Right lung (tissue), 5 donors: ENCODE results near the gene WAC. TPM values are rescaled to one million over a fixed set of nuclear protein-coding genes. Genes with fewer than 3 reads are reported as not detected.
"Not testable (repeated sequence)": the region's sequence is repeated elsewhere in the genome, so short reads cannot be mapped to it uniquely, and the experiment has no call there.

Experiments used
- DNase-seq, 2 donors: peaks; one replicate each; pipeline ENCODE4 v3.0.0-alpha.2; 2013
- polyA plus RNA-seq, 5 donors: library from polyadenylated mRNA; unstranded; fragments of 120-200 nt; gene quantifications; one replicate each; pipeline versions ENCODE4 v1.2.1 to v1.2.3, GENCODE V29; 2013; ENCODE audit warnings: inconsistent platforms in 1 of 5, low replicate concordance in 1 of 5; ENCODE audit not compliant: insufficient read length in 5 of 5, insufficient read depth in 1 of 5

Gene WAC
- polyA plus RNA-seq, 5 donors: 118 to 169 (median 158) TPM

GRCh38 chr10:28604567-28605536 lies 71.9 kb downstream of the WAC start:
- DNase-seq: no peak

- DNase-seq: no peak
Measured at GRCh38 chr10:28606568-28606967, 73.7 kb downstream of the WAC start.

- DNase-seq: not testable (repeated sequence)
Measured at GRCh38 chr10:28609636-28610035, 76.7 kb downstream of the WAC start.

DNA sequence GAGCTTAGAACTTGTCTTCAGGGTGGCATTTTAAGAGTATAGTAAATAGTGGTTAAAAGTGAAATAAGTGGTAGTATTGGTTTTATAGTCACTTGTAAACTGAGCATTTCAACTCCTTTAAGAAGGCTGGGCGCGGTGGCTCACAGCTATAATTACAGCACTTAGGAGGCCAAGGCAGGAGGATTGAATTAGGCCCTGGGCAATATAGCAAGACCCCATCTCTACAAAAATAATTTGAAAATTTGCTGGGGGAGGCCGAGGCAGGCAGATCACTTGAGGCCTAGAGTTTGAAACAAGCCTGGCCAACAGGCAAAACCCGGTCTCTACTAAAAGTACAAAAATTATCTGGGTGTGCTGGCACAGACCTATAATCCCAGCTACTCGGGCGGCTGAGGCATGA lies 80.0 kb downstream of the WAC start:
- DNase-seq: no peak

GRCh38 chr10:28616514-28616913 lies 83.6 kb downstream of the WAC start:
- no peak for DNase-seq

- no peak for DNase-seq
Measured at GRCh38 chr10:28619455-28619854, 86.5 kb downstream of the WAC start.

DNA sequence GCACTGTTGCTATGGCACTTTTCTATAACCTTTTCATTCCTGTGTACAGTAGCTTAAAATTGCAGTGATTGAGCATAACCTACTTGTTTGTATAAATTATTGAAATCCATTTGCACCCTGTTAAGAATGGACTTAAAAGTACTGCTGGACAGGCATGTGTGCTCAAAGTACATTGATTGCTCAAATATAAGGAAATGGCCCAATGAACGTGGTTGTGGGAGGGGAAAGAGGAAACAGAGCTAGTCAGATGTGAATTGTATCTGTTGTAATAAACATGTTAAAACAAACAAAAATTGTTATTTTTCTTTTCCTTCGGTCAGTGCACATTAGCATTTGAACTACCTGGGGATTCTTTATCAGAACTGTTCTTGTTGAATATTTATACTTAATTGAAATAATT lies 87.3 kb downstream of the WAC start:
- no peak for DNase-seq

DNA sequence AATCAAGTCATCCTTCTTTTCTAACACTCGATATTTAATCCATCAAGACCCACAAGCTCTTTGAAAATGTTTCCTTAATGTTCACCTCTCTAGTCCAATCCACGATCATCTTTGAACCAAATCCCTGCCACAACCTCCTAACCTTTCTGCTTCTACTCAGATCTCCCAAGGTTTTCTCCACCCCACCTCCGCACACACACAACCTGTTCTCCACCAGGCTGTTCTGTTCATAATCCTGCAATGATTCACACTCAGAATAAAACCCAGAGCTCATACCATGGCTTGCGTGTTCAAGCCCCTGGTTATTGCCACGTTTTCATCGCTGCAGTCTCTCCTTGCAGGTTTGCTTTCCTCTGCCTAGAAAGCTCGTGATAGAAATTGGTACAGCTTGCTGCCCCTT lies 90.6 kb downstream of the WAC start:
- no peak for DNase-seq

DNA sequence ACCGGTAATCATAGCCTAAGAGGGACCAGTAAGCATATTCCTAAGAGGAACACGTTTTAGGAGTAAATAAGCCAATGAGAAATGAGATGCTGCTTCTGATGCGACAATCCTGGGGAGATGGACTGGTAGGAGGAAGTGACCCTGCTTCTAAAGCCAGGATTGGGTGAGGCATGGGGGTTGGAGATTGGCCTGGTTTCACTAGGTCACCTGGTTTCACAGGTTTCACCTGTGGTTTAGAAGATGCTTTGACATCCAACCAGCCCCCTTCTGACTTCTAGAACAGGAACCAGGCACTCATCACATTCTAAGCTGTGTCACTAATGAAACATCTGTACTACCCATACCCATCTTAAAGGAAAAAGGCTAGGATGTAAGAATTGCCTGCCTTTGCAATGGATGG lies 91.4 kb downstream of the WAC start:
- no peak for DNase-seq

- no peak for DNase-seq
Measured at GRCh38 chr10:28627102-28627501, 94.2 kb downstream of the WAC start.

GRCh38 chr10:28628184-28628893 lies 95.4 kb downstream of the WAC start:
- DNase-seq: peak; percentile 50 to 71

- DNase-seq: no peak
Measured at GRCh38 chr10:28631896-28632583, 99.1 kb downstream of the WAC start.

DNA sequence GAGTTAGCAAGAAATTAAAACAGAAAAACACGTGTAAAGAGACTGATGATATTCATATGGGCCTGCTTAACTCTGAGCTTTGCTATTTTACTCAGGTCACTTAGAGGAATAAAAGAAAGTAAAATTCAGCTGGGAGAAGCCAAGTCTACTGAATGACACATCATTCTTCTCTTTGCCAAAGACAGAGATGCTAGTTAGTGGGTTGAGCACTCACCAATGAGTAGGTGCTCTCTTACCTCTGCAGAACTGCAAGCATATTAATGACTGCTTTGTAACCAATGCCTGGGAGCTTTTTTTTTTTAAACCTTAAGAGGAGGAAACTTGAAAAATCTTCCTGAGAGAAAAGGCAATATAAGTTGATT lies 99.6 kb downstream of the WAC start:
- no peak for DNase-seq

DNA sequence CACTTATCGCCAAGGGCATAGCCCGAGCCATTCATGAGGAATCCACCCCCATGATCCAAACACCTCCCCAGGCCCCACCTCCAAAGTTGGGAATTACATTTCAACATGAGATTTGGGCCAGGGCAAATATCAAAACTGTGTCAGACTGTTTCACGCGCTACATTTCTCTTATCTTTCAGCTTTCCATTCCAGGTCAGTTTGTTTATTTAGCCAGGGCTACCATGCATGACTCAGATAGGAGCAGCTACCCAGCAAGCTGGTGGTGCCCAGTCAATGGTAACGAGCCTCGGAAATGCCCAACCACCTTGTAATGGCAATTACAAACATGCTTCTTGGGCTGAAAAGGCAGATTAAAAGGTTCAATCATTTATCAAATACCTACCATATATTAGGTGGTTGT lies 100.8 kb downstream of the WAC start:
- no peak for DNase-seq

GRCh38 chr10:28637346-28637745 lies 104.4 kb downstream of the WAC start:
- DNase-seq: no peak

- no peak for DNase-seq
Measured at GRCh38 chr10:28638392-28638791, 105.5 kb downstream of the WAC start.

DNA sequence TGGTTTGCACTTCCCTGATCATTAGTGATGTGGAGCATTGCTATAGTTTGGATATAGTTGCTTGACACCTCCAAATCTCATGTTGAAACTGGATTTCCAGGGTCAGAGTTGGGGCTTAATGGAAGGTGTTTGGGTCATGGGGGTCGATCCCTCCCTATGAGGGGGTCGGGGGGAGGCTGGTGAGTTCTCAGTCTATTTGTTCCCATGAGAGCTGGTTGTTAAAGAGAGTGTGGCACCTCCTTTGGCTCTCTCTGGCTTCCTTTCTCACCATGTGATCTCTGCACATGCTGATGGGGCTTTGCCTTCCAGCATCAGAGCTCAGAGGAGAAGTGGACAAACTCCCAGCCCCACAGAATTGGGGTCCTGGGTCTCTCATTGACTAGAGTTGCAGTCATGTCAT lies 107.6 kb downstream of the WAC start:
- no peak for DNase-seq

DNA sequence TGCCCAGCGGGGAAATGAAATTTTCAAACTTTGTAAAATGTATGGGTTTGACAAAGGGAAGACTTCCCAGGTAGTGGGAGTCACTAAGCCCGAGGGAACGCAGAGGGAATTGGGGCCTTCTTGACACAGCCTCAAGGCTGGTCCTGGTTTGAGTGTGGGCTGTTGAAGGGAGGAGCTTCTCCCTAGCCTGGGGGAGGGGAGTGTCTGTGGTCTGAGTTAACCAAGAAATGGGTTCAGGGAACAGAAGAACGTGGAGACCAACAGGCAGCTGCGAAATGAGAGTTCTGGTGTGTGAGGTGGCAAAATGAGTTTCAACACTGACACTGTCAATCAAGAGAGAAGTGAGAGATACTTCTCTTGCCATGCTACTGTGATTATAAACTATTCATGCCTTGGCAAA lies 111.7 kb downstream of the WAC start:
- DNase-seq: no peak

GRCh38 chr10:28652106-28652505 lies 119.2 kb downstream of the WAC start:
- no peak for DNase-seq

DNA sequence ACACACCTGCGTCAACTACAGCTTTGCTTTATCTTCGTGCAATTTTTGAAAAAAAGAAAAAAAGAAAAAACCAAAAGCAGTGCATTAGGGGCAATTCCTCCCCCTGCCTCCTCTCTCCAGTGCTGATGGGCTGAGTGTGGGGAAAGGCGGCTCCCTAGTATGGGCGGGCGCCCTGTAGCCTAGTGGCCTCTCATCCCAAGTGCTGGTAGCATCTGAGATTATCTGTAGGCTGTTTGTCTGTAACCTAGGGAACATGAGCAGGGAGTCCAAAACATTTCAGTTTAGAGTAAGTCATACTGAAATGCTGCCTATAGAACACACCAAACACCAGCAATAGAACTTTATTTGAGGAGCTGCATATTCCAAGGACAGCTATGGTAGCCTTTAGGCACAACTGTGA lies 119.8 kb downstream of the WAC start:
- no peak for DNase-seq

DNA sequence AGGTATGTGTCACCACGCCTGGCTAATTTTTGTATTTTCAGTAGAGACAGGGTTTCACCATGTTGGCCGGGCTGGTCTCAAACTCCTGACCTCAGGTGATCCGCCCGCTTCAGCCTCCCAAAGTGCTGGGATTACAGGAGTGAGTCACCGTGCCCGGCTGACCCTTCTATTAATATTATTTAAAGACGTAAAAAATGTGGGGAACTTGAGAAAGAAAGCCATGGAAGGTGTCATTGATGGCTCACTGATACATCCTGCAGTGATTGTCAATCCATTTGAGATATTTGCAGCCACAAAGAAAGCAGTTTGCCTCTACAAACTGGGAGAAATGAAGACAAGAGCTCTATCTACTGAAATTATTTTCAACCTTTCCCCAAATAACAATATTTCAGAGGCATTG lies 125.9 kb downstream of the WAC start:
- DNase-seq: not testable (repeated sequence)

DNA sequence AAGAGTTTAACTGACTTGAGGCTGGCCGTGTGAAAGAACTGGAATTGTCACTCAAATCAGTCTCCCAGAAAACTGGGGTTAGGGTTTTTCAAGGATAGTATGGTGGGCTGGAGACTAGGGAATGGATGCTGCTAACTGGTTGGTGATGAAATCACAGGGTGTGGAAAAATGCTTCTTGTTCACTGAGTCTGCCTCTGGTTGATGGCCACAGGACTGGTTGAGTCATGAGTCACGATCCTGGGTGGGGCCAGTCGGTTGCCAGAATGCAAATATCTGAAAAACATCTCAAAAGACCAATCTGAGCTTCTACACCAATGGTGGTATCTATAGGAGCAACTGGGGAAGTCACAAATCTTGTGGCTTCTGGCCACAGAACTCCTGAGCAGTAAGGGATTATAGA lies 128.1 kb downstream of the WAC start:
- DNase-seq: no peak
